Mammary epithelial cell (primary cell): ENCODE measurements around the gene ITPR3.

Experiments used
- EZH2 ChIP-seq: IDR thresholded peaks from 2 replicates; pipeline ENCODE4 v1.6.1; 2012; ENCODE audit warnings: low read length, inconsistent platforms, borderline replicate concordance
- TF ChIP-seq, protein P1 (sequence below), 2 donors: IDR thresholded peaks in 1 of 2; conservative IDR thresholded peaks in 1 of 2; 2 replicates each; pipeline ENCODE4 v1.5.1; 2011 to 2012; ENCODE audit warnings: inconsistent platforms in 2 of 2, low read length in 2 of 2, mild to moderate bottlenecking in 2 of 2, control low read depth in 1 of 2, low read depth in 1 of 2; ENCODE audit not compliant: insufficient read depth in 1 of 2; ENCODE audit errors: extremely low read depth in 1 of 2

DNA sequence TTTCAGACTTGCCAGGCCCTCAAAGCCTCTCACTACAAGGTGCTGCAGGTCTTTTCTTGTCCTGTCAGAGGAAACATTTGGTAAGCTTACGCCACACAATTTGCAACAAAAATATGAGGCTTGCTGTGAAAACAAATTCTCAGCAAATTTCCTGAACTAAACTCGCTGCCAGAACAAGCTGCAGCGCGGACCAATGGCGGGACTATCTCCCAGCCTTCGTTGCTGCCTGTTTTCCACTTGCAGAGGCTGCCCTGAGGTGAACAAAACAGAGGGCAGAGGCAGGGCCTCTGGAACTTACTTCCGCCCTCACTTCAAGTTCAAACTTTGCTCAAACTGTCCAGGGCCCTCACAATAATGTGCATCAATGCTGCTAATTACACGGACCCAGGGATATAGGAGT is 78.0 kb downstream of the ITPR3 start:
- TF ChIP-seq, protein P1, sequence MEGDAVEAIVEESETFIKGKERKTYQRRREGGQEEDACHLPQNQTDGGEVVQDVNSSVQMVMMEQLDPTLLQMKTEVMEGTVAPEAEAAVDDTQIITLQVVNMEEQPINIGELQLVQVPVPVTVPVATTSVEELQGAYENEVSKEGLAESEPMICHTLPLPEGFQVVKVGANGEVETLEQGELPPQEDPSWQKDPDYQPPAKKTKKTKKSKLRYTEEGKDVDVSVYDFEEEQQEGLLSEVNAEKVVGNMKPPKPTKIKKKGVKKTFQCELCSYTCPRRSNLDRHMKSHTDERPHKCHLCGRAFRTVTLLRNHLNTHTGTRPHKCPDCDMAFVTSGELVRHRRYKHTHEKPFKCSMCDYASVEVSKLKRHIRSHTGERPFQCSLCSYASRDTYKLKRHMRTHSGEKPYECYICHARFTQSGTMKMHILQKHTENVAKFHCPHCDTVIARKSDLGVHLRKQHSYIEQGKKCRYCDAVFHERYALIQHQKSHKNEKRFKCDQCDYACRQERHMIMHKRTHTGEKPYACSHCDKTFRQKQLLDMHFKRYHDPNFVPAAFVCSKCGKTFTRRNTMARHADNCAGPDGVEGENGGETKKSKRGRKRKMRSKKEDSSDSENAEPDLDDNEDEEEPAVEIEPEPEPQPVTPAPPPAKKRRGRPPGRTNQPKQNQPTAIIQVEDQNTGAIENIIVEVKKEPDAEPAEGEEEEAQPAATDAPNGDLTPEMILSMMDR (conservative IDR thresholded peaks at IDR 0.05 in 1 of 2, IDR thresholded peaks at IDR 0.05 in 1 of 2; ENCODE audit: extremely low read depth in 1 of 2, insufficient read depth in 1 of 2, low read depth in 1 of 2, low read length in 2 of 2): no peak
- no peak for TF ChIP-seq EZH2
